NCI-H2171 (cell line): Measurements from ENCODE around the gene NRXN2.

ENCODE experiments used
- DNase-seq: peaks from one replicate; lab custom pipeline; 2025; lab: John Stamatoyannopoulos, UW

NRXN2 gene

DNA sequence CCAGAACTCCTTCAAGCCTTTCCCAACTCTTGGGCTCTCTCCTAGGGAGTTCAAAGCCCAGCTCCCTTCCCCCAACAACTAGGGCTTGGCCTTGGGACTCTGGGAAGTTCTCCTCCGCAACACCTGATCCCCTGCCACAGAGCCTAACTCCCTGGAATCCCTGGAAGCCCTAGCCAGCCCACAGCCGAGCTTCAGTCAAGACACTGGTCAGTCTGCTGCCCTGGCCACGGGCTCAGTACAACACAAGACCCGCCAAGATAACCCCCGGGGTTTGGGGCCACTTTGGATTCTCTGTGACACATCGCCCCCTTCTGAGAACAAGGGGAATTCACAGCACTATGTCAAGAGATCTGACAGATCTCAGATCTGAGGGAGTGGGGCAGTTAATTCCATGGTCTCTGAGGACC is 73.7 kb downstream of the NRXN2 start:
- no peak for DNase-seq

DNA sequence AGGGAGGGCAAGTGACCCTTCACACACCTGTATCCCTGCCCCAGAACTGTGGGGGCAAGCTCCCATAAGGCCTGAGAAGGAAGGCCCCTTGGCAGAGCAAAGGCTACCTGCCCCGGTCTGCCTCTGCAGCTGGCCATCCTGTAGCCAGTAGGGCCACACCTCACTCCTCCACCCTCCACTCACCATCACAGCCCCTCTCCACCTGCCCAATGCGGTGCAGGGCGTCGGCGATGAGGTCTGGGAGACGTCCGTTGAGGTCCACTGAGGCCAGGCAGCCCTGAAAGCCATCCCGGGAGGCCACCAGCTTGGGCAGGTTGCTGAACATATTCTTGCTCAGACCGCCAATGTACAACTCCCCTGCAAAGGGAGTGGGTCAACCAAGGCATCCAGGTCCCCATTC is 74.4 kb downstream of the NRXN2 start:
- DNase-seq, result no peak

DNA sequence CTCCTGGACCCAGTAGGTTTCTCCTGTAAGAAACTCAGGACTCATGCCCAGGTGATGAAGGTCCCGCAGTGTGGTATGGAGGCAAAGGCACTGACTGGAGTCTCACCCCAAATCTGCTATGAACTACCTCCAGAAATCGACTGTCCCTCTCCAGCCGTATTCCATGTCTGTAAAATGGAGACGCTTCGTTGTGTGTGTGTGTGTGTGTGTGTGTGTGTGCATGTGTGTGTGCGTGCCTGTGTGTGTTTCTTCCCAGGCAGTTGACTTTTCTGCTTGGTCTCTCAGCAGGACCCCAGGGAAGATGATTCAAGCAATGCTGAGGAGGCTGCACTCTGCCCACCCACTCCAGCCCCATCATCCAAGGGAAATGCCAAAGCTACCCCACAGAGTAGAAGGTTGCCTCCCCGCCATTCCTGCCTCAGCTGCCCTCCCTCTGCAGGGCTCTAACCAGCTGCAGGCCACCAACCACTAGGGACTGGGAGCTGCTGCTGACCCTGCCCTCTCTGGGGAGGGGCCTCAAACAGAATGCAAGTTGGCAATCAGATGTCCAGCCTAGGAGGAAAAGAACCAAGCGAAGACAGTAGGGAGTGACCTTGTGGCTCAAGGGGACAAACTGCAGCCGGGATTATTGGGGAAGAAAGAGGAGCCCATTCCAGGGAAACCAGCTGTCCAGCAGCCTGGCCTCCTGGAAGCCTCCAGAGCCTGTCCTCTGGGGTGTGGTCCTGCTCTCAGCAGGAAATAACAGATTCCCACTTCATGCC is 75.8 kb downstream of the NRXN2 start:
- no peak for DNase-seq

DNA sequence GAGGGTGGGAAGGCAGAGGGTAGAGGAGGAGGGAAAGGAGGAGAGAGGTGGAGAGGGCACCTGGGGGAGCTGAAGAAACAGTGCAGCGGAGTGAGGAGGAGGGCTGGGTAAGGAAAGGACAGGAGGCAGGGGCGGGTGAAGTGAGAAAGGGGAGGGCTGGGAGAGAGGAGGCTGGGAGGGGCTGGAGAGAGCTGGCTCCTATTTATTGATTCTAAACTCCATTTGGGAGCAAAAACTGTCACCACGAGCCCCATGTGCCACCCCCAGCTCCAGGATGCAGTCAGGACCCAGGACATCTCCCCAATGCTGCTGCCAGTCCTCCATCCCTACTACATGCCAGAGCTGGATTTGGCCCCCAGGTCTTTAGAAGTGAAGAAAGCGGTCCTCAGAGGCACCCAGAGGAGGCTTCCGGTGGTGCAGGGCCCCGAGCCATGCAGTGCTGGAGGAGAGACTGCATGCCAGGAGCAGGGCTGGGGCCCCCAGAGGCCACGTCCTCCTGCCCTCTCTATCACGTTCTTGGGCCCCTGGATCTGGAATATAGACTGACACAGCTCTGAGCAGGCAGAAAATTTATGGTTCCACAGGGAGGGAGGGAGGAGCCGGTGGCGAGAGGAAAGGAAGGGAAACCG is 78.2 kb downstream of the NRXN2 start:
- no peak for DNase-seq

DNA sequence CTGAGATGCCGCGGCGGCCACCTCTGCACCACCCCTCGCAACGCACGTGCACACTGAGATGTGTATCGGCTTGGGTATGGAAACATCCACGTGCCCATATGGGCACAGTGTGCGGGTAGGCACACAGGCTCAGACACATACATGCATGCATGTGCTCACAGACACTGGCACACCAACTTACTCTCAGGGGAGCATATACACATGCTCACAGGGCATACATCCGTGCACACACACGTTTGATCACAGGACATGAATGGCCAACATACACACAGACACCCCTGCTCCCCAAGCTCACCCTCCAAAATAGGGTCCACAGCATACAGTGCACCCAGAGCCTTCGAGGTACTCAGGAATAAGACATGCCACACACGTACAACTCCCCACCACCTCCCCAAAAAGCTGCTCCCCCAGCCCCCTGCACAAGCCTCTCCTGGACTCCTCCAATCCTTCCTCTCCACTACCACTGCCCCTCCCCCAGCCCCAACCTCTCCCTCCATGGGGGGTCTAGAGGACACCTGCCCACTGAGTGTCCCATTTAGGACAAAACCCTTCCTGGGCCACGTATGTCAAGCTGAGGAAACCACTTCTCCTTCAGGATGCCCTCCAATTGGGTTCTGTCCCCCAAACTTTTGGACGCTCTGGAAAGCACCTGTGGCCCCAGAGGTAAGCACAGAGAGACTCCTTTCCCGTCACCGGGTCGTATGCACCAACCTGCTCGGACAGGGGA is 78.9 kb downstream of the NRXN2 start:
- DNase-seq, result no peak

DNA sequence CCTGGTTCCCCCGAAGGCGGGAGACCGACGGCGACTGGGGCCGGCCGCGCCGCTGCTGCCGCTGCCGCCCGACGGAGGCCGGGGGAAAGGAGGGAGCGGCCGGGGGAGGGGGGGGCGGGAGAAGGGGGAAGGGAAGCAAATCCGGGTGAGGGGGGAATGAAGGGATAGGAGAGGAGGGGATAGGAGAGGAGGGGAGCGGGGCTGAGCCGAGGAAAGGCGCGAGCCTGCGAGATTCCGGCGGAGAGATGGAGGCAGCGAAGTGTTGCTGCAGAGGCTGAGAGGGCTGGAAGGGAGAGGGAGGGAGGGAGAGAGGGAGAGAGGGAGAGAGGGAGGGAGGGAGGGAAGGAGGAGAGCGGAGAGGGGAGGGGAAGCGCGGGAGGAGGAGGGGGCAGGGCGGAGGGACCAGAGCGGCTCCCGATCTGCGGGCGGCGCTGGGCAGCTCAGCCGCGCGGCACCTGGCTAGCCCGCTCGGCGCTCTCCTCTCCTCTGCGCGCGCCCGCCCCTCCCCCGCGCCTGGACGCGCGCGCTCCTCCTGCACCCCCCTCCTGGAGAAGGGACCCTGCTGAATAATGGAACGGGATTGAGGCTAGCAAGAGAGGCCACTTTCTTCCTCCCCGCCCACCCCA is 79.6 kb downstream of the NRXN2 start:
- DNase-seq, result peak; percentile 79

DNA sequence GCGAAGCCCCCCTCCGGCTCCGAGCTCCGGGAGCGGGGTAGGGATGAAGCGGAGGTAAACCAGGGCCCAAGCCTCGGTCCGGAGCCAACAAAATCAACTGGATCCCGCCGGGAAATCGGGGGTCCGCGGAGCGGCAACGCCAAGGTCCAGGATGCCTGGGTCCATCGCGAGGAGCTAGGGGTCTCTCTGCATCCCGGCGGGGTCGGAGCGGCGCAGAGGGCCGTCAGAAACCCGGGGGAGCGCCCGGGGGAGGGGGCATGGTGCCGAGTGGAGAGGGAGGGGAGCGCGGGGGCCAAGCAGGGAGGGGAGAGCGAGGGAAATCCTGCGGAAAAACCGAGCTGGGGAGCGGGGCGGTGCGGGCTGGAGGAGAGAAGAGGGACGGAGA is 80.1 kb downstream of the NRXN2 start:
- no peak for DNase-seq

DNA sequence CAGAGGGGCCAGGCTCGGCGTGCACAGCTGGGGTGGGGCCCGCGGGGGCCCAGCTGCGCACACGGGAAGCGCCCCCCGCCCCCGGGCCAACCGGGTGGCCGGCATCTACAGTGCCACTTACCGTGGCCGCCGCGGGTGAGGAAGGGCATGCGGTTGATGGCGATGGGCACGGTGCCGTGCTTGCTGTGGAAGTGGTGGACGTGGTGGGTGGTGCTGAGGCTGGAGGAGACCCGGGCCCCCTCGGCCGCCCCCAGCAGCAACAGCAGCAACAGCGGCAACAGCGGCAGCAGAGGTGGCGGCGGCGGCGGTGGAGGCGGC is 80.6 kb downstream of the NRXN2 start:
- DNase-seq, result no peak

DNA sequence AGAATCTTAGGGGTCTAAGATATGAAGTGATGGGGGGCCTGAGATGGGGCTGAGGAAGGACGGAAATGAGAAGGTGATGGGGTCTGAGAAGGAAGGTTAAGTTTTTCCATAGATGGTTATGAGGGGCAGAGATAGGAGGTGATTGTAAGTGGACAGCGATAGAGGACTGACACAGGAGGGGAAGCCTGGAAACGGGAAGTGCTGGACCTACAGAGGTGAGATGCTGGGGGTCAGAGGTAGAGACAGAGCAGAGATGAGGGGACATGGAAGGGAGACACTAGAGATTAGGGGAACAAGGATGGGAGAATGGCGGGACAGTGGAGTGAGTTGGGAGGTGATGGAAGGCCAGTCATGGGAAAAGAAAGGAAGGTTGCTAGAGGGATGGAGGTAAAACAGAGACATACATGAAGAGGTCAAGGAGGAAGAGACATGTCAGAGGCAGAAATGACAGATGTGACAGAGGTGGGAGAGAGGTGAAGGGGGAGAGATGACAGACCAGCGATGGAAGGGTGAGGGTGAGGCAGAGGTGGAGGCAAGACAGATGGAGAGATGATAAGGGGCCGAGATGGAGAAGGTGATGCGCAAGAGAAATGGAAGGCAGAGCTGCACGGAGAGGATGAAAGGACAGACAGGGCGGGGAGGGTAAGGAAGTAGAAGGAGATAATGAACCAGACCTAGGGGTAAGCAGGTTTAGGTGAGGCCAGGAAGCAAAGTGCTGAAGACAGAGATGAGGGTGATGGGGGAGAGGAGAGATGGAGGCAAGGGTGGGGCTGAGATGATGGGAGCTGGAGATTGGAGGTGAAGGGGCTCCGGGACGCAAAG is 81.2 kb downstream of the NRXN2 start:
- DNase-seq, result no peak

DNA sequence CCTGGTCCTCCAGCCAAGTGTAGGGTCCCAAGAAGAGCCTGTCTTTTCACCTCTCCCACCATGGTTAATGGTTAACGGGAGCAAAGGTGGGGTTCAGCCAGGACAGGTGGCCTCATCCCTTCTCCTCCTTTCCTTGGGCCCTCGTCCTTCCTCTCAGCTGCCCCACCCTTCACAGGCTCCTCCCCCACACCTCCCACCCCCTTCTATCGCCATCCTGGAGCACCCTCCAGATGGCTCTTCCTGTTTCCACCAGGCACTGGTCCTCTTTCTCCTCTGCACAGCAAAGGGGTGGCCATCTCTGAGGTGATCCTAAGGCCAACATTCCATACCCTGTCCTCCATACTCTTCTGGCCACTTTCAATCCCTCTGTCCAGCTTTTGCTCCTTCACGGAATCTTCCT is 83.1 kb downstream of the NRXN2 start:
- DNase-seq, result no peak

DNA sequence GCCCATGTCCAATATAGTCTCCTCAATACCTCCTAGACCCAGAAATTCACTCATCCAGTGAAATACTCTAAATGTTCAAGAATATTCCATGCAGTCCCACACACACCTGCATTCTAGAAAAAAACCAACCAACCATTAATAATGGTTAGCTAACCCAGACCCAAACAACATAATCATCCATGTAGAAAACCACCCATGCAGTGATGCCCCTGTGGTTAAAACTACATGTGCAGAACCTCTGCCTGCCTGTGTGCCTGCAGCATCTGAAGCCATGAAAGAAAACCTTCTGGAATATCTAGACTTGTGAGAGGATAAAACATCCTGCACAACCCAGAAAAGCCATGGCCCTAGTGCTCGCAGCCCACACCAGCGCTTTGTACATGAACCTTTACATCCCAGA is 84.2 kb downstream of the NRXN2 start:
- DNase-seq, result no peak

DNA sequence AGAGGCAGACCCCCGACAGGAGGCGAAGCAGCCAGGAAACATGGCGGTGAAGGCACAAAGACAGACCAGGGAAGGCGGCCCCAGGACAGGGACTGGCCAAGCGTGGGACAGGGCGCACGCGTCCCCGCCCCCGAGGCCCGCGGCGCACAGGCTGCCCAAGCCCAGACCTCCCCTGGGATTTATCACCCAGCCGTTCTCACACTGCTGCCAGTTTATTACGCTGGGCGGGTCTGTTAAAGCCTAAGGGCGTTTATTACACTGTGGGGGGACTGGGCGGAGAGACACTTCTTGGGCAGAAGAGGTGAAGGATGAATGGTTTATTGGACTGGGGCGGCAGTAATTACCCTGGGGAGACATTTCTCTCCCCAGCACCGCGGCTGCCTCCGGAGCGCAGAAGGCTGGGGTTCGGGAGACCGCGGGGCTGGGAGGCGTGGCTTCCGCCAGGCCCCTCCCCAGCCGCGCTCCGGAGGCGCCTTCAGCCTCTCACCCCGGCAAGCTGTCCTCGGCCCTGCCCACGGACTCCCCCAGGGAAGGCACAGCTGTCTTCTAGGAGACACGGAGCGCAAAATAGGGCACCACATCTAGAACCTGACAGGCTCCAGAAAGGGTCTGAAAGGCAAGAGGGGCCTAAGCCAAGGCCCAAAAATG is 84.9 kb downstream of the NRXN2 start:
- no peak for DNase-seq

DNA sequence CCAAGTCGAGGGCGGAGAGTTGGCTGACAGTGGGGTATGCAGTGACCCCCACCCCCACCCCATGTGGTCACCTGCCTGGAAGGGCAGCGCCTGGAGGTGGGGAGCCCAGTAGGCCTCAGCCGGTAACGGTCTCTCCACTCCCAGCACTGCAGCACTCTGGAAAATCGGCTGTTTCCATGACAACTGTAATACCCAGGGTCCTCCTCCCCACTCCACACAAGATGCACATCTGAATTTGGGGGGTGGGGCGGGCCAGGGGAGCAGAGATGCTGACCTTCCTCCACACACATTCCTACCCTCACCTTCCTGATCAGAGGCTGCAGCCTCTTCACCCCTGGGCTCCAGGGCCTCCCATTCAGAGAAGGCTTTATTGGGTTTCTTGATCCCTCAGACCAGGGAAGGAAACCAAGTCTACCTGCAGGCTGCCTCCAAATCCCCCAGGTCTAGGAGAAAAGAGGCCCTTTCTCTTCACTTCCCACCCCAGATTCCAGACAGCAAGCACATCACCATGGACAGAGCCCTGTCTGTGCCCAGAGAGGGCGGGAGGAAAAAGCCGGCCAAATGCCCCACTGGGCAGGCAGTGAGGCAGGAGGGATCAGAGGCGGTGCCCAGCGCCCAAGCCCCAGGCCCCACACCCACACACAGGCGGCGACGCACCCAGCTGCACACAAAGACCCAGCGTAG is 85.5 kb downstream of the NRXN2 start:
- DNase-seq, result no peak

DNA sequence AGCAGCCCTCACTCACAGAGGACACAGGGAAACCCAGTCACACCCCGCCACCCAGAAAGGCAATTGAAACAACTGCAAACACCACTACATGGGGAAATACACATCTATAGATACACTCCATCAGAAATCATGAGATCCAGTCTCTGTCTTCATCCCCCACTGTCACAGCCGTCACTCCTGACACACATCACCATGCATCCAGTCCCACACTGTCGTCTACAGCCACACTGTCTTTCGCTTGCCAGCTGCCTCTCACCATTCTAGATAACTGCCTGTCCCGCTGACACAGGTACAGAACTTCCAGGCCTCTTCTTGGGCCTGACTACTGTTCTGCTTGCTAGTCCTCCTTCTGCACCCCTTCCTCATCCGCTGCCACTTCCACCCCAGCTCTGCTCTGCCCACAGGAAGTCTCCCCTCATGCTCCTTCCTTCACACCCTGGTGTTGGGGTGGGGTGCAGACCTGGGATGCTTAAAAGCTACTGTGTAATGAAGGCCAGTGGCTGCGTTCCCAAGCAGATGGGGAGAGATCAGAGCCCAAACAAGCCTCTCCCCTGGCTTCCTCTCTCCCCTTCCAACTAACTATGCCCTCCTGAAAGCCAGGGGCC is 89.3 kb downstream of the NRXN2 start:
- DNase-seq, result no peak

DNA sequence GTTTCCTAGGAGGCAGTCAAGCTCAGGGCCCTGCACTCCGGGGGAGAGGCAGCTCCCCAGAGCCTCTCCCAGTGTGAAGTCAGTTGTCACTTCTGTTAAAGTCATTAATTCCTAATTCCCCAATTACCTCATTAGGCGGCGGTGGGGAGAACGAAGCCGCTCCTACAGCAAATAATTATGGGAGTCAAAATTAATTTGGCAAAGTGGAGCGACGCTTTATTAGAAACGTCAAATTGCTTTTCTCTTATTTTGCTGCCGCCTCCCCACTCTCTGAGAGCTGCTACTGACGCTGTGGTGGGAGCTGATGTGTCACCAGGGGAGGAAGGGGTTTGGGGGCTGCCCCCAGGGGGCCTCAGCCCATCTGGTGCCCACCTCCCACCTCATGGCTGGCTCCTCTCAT is 90.3 kb downstream of the NRXN2 start:
- no peak for DNase-seq

DNA sequence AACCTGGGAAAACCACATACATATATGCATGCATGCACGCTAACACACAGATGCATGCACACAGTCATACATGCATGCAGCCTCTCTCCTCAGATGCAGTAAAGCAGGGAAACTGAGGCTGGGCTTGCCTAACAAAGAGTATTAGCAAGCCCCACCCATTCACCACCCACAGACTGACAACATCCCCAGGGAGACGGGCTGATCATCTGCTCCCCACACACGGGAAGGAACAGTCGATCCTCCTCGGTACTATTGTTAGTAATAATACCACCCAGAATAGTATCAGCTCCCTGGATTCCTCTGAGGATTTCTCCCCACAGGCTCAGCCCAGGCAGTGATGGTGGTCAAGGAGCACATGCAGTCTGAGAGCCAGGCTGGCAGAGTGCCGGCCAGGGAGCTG is 90.8 kb downstream of the NRXN2 start:
- DNase-seq, result no peak

DNA sequence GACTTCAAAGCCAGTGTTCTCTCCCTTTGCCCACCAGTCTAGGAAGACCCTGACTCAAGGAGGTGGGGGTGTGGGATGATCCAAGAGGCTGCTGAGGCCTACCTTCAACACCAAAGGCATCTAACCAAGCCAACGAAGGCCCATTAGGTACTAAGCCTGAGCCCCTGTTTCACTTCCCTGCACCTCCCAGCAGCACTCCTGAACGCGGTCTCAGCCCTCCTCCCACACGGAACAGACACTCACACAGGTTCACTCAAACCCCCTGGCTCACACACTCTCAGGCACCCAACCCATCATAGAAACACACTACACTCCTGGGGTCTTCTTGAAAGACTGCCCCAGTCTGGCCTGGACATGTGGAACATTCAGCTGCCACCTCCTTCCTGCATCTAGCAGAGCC is 91.3 kb downstream of the NRXN2 start:
- DNase-seq, result no peak

DNA sequence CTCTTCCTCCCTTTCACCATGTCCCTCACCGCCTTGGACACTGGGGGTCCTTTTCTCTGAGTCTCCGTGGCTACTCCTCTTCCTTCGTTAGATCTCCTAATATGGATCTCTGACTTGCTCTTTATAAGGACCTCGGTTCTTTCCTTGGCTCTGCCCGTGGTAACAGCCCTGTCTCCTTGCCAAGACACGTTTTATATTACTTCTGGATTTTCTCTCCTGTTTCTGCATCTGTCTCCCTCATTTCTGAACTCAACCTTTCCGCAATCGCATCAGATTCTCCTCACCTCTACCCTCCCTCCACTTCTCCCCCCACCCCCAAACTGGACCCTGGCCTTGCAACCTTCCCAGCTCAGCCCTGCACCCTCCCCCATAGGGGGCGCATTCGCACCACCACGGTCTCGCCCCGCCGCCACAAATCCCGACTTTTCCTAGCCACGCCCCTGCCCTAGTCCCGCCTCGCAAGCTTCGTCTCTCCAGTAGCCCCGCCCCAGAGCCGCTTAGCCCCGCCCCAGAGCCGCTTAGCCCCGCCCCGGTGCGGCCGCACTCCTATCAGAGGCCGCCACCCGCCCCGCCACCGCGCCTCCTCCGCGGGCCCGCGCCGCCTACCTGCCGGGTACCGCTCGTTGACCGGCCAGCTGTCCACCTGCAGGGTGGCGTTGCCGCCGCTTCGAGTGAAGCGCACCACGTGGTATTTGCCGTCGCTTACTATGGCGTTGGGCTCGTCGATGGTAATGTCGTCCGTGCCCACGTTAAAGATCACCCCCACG is 93.0 kb downstream of the NRXN2 start:
- no peak for DNase-seq

DNA sequence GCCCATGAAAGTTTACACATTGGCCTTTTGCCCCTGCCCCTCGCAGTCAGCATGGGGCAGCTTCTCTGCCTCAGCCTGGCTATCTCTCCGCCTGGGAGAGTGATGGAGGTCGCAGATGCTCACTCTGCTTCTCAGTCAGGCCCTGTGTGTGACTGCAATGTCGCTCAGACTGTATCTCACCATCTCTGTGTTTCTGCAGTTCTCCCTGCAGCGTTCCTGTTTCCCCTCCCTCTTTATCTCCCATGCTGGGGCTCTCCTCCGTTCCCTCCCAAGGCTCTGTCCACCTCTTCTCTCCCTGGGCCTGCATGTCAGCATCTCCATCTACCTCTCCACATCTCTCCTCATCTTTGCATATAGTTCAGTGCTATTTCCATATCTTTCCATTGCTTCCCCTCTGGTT is 93.9 kb downstream of the NRXN2 start:
- DNase-seq, result no peak

DNA sequence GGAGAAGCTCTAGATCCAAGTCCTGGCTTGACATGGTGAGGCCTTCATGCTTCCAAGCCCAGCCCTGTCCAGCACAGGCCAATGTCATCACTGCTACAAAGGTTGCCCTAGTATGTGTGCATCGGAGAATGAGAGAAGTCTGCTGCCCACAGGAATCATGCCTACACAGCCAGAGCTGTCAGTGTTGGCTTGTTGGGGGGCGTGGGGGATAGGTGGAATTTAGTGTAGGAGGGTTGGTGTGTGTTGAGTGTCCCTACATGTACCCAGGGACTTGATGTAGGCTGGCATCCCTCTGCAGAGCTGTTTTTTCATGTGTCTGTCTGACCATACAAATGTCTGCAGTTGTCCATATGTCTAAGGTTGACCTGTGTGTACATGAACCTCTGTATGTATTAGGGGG is 94.4 kb downstream of the NRXN2 start:
- no peak for DNase-seq
